ENCODE measurements around the gene ZFP92.

Gene ZFP92

DNA sequence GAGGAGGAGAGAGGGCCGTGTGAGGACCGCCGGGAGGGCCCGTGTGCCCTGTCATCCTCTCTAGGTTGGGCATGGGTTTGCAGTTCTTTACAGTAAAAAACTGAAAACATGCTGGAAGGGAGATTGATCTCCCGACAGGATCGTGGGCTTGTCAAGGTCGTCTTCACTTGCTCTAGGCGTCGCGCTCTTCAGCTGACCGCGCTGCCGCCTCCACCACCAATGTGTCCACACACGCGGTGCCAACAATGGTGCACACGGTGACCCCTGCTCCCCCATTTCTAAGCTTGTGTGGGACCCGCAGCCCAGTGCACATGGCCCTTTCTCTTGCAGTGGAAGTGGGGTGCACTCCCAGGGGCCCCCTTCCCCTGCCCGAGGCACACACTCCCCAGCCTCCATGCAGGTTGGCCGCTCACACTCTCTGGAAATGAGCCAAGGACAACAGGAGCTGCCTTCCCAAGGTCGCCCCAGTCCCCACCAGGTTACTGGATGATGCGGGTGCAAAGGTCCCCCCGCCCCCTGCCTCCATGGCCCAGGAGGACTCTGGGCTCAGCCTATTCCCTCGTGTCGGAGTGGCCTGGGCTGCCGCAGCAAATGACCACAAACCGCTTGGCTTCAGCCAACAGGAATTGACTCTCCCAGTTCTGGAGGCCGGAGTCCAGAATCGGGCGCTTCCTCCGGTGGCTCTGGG lies 1.7 kb upstream of the ZFP92 start:
- no peak for DNase-seq

DNA sequence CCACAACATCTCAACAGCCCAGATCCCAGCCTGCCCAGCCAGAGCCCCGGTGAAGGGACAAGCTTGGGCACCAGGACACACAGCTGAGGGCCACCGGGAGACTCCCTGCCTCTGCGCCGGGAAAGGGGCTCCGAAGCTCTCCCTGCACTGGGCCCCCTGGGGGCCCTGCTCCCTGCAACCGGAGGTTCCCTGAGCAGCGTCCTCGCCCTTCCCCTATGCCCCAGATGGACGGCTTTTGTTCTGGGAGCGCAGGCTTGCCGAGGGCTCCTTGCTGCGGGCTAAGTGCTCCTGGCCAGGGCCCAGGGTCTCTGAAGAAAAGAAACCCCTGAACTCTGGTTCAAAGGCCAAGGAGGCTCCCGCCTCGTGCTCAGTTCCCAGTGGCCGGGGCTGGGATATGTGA lies 899 bp upstream of the ZFP92 start:
- DNase-seq = no peak

DNA sequence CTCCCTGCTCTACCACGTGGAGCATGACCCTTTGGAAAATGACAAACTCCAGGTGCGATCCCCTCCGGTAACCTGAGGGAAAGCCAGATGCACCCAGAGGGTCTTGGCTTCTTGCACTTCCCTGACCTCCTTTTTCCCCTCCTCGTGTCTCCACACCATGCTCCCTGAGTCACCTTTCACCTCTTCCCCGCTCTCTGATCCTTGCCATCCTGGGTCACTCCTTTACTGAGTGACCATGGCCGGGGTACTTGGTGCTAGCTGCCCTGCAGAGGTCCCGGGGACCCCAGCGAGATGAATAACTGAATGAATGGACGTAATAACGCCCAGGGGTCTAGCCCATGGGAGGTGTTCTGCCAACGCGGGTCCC lies 401 bp upstream of the ZFP92 start:
- no peak for DNase-seq

DNA sequence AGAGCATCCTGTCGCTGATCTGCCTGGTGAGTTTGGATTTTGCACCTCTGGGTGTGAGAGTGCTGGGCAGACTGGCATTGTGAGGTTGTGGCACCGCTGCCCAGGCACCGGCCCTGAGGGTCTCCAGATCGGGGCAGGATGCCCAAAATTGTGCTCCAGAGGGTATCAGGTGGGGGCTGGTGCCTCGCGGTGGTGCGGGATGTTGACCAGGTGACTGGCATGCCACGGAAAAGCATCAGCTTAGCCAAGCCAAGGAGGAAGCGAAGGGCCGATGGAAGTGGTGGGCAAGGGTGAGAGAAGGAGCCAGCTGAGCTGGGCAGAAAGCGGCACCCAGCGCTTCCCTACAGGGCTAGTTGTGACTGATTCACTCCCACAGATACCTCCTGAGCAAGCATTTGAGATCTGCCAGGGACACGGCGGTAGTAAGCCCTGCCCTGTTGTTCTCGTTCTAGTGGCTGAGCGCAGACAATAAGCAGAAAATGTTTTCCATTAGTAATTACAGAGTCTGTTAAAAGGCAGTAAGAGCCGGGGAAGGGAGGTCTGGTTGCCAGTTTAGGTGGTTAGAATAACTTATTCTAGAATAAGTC lies 809 bp downstream of the ZFP92 start:
- no peak for DNase-seq

DNA sequence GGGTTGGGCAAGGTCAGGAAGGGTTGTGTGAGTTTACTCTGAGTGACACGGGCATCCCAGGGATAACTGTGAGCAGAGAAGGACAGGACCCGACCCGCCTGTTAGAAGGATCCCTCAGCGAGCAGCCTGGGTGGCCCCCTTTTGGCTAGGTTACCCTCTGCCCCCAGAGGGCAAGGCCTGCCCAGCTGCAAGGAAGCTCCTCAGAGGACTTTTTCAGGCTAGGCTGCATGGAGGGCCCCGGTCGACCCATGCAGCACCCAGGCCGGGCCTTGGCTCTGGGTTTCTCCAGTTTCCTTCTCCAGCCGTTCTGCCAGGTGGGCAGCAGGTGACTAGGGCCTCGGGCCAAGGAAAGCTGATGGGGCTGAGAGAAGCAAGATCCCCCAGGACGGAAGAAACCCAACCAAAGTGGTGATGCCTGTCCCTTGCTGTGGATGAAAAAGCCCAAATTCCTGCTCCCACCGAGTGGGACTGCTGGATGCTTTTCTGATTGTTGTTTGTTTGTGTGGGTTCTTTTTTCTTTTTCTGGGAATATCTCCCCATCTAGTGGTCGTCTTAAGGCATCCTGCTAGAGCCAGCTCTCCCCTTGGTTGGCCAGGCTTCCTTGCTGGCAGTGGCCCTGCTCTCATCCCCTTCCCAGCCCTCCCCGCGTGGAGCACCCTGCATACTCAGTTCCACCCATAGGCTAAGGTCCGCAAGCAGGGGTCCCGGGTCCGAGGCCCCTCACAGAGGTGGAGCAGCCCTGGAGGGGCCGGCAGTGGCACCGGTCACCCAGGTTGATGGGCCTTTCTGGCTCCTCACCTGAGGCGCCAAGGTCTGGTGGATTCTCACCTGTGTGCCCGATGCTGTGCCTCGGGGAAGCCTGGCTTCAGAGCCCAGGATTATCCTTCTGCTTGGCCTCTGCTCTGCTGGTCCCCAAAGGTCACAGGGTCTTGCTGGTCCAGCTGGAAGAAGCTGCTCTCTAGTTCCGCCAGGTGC lies 1.8 kb downstream of the ZFP92 start:
- no peak for DNase-seq

DNA sequence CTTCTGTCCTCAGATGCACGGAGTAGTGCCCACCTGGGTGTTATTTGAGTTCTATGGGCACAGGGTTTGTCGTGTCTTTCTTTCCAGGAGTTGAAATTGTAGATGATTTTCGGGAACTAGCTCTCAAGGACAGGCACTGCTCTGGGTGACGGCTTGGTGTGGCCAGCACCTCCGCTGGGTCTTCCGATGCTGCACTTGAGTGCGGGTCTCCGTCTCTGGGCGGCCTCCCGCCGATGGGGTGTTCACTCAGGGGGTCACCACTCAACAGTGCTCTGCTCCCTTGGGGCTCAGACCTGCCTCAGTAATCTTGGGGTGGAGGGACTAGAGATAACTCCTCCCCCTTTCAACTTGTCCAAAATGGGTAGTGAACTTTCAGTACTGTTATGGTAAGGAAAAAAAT lies 2.5 kb downstream of the ZFP92 start:
- no peak for DNase-seq

DNA sequence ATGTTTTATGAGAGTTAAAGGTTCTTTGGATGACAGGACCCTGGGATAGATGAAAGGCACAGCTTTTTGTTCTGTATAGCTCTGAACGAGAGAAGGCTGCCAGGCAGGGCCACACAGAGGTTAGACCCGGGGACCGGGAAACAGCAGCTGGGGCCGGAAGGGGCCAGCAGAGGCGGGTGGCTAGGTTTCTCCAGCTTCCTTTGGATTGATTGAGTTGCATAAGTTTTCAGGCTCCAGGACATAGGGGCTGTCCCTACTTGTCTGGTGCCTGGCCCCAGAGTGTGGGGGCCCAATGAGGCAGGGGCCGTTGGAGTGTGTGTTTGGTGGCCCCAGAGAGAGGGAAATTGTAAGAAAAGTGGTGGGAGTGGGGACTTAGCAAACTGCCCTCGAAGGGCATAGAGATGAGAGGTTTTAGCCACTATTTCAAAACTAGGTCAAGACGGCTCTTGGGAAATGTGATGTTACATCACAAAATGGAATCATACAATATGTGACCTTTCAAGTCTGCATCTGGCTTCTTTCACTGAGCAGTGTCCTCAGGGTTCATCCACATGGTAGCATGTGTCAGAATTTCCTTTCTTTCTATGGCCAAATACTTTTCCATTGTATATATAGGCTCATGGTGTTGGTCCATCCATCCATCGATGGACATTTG lies 3.7 kb downstream of the ZFP92 start:
- DNase-seq = no peak

DNA sequence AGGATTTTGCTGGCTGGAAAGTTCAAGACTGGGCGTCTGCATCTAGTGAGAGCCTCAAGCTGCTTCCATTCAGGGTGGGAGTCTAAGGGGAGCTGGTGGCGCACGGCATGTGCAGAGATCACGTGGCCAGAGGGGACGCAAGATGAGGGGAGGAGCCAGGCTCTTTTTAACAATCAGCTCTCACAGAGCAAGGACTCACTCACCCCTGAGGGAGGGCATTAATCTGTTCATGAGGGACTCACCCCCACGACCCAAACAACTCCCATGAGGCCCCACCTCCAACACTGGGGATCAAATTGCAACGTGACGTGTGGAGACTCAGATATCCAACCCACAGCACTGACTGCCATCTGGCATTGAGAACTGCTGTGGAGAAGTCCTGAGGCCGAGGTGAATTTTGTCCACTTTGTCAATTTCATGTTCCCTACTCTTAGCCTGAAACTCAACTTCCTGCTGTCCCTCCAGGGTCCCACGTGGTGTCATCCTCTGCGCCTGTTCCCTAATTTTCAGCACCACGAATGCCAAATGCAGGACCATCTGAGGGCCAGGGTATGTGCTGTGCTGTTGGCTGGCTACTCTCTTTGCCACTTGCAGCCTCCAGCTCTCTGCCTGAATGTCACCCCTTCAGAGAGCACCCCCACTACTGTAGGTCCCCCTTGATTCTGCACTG lies 5.6 kb downstream of the ZFP92 start:
- DNase-seq = no peak

DNA sequence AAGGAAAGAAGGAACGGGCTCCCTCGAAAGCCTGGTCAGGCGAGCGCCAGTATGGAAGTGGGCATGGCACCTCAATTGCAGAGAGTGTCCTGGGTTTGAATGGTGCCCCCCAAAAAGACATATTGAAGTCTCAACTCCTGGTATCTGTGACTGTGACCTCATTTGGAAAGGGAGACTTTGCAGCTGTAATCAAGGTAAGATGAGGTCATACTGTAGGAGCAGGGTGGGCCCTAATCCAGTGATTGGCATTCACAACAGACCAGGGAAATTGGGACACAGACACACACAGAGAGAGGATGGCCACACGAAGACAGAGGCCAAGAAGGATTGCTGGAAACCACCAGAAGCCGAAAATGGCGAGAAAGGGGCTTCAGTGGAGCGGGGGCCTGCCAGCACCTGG lies 6.4 kb downstream of the ZFP92 start:
- no peak for DNase-seq

DNA sequence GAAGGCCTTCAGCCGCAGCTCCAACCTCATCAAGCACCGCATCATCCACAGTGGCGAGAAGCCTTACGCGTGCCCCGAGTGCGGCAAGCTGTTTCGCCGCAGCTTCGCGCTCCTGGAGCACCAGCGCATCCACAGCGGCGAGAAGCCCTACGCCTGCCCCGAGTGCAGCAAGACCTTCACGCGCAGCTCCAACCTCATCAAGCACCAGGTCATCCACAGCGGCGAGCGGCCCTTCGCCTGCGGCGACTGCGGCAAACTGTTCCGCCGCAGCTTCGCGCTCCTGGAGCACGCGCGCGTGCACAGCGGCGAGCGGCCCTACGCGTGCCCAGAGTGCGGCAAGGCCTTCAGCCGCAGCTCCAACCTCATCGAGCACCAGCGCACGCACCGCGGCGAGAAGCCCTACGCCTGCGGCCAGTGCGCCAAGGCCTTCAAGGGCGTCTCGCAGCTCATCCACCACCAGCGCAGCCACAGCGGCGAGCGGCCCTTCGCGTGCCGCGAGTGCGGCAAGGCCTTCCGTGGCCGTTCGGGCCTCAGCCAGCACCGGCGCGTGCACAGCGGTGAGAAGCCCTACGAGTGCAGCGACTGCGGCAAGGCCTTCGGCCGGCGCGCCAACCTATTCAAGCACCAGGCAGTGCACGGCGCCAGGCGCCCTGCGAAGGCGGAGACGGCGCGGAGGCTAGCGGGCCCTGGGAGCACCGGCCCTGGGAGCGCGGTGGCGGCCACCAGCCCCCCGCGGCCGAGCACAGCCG lies 9.8 kb downstream of the ZFP92 start:
- no peak for DNase-seq

DNA sequence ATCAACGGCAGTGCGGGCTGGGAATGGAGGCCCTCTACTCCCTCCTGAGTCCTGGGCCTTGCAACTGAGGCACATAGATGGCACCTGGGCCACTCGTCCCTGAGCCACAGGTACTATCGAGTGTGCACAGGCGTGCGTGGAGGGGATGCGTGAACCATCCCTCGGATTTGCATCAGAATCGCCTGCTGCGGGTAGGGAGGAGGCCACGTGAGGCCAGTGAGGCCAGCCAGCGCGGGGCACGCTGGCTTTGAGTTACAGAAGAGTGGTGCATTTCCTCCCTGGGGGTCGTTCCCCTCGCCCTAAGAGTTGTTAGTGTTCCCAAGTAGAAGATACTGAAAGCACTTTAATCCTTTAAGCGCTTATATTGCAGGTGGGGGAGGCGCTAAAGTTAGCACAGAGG lies 10.6 kb downstream of the ZFP92 start:
- DNase-seq = no peak

DNA sequence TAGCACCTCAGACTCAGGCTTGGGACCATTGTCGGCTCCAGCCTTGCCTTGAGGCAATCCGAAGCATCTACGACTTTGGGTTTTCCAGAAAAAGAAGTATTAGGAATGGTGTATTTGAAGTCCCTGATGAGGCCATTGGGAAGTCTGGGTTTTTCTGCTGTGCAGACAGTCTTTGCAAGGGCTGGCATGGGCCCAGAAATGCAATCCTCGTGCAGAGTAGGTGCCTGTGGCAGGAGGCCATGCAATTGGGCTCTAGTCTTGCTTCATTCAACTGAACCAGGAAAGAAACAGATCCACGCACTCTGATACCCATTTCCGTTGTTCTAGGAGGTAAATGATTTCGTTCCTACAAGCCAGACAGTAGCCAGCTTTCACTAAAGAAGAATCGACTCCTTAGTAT lies 12.4 kb downstream of the ZFP92 start:
- DNase-seq = no peak

DNA sequence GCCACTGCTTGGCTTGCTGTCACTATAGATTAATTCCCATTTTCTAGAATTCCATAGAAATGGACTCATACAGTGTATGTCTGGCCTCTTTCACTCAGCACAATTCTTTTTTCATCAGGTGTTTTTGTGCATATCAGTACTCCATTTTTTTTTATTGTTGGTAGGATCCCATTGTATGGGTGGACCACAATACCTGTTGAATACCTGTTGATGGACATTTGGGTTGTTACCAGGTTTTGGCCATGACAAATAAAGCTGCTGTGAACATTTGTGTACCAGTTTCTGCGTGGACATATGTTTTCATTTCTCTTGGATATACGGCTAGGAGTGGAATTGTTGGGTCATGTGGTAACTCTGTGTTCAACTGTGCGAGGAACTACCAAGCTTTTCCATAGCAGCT lies 14.9 kb downstream of the ZFP92 start:
- DNase-seq = no peak

DNA sequence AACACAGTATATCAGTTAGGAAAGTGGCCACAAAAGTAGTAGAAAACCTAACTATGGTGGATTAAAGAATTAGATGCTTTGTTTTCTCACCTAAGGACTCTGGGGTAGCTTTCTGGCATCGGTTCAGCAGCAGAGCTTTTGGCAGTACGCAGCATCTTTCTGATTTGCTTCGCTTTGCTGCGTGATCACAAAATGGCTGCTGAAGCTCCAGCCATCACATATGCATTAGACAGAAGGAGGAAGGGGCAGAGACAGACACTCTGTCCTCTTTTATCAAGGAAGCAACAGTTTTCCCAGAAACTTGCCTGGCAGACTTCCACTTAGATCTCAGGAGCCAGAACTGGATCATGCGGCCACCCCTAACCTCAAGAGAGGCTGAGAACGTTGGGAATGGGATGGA lies 19.5 kb downstream of the ZFP92 start:
- DNase-seq = no peak

DNA sequence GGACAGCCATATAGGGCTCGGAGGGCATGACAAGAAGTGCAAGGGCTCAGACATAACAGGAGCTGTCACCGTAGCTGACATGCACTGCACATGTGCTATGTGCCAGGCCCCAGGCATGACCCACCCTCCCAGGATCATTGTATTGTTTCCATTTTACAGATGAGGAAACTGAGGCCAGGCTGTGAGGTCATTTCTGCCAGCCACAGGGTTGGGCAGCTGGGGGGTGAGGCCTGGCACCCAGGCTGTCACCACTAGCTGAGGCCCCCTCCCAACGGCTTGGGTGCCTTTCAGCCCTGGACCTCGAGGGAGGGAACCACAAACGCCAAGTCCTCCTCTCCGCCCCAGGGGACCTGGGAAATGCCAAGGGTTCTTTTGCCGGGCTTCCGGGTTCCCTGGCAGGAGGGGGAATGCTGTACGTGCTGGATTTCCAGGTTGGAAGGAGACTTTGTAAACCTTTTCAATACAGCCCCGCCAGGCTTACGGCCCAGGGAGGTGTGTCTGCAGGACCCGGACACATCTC lies 21.9 kb downstream of the ZFP92 start:
- no peak for DNase-seq

DNA sequence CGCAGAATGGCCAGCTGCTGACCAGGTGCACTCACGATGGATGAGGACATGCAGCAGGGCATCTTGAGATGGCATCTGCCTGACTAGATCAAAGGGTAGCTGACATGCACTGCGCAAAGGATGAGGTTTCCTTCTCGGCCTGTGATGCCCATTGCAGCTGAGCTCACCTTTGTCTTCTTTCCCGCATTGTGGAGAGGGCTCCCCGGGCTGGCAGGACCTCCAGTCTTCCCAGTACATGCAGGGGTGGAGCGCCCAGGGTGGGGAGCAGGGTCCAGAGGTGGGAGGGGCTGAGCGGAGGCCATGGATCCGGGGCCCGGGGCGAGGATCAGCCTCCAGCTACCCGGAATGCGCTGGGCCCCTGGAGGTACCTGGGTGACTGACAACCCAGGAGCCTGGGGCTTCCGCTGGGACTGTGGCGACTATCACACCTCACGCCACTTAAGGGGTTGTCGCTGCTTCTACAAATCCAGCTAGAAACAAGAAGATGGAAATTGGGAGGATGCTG lies 22.6 kb downstream of the ZFP92 start:
- no peak for DNase-seq

DNA sequence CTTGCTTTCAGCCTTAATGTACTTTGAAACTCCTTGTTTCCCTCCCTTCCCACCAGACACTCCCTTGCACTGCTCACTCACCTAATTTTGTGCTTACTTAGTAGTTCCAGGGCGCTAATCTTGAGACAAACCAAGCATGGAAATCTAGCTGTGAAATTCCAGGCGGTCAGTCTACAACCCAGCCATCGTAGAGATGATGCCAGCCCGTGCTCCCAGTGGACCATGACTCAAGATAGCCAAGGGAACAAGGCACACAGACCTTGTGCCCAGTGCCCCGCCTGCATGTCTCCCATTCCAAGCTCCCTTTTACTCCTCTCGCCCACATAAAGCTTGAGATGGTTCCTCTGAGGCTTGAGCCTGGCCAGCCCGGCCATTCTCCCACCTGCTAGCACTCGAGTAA lies 23.5 kb downstream of the ZFP92 start:
- no peak for DNase-seq

DNA sequence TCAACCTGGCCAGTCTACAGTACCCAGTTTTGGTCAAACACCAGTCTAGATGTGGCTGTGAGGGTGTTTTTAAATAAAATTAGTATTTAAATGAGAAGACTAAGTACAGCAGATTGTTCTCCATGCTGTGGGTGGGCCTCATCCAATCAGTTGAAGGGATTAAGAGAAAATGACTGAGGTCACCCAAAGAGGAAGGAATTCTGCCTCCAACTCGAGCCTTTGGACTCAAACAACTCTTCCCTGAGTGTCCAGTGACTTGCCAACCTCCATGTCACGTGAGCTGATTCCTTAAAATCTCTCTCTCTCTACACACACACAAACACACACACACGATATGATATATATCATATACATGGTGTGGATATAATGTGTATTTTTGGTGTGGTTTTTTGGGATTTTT lies 24.6 kb downstream of the ZFP92 start:
- DNase-seq = no peak

DNA sequence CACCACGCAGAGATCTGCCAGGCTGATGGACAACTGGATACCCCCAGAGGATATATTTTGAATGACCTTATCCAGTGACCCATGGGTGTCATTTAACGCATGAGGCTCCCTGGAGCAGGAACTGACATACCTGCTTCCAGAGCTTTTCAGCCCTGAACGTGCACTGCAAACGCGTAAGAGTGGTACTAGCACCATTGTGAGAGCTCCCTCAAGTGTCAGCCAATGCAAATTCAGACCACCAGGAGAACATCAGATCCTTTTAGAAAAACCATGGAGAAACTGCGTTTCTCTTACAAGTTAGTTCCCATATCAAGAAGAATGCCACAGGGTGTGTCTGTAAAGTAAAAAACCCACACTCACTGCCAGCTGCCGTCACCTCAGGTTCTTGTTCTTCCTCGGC lies 27.3 kb downstream of the ZFP92 start:
- no peak for DNase-seq

DNA sequence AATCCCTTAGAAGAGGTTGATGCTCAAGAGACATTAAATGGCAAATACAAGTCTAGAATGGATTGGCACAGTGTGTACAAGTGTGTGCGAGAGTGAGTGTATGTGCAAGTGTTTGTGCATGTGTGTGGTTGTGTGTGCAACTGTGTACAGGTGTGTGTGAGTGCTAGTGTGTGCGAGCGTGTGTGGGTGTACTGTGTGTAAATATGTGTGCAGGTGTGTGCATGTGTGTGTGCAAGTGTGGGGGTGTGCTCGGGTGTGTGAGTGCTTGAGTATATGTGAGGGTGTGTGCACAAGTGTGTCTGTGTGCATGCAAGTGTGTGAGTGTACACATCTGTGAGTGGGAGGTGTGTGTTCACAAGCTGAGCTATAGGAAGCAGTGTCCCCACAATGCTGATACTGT lies 28.7 kb downstream of the ZFP92 start:
- DNase-seq = no peak

DNA sequence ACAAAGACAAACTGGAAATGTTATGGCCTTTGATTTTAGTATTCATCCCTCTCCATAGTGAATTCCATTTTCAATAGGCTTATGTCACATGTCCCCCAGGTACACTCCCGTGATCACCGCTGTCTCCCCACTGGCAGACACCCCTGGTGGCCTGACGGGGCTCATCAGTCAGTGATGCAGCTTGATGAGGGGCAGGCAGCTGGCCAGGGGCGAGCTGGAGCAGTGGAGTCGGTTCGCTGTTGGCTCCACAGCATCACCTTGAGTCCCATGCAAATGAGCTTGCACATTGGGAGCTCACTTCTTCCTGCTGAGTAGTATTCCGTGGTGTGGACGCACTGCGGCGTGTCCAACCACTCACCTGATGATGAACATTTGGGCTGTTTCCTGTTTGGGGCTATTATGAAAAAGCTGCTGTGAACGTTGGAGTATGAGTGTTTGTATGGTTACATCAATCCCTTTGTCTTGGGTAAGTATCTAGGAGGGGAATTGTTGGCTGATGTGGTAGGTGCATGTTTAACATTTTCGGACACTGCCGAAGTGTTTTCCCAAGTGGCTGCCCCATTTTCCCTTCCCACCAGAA lies 29.4 kb downstream of the ZFP92 start:
- no peak for DNase-seq
